ENCODE data around the gene DNAH2. TPM values are rescaled to one million over a fixed set of nuclear protein-coding genes. Genes with fewer than 3 reads are reported as not detected.

The DNAH2 gene
- total and polyA plus RNA-seq, 9 of the 15 experiments (the other 6 are each of a cell fraction or from before 2014, with no cell fraction given) = 0.03 TPM; not detected in 8

GRCh38 chr17:7853691-7854038, 136.1 kb downstream of the DNAH2 start:
- H3K36me3 ChIP-seq (ENCODE audit: control insufficient read depth, insufficient read depth, low read length) = peaks cover 44% of the 10 kb centered on the region; the same call in 2 of the 3 replicates
- ATAC-seq (no peak), FAIRE-seq (no peak), DNase-seq (ENCODE audit: extremely low read depth in 1 of 4, low spot score in 3 of 4) (no peak)
- no peaks in the 10 kb centered on the region for H3K9me3 ChIP-seq (replicated peaks; ENCODE audit: control insufficient read depth, insufficient read depth, low read depth, low read length)
- no TSS peak for BruUV-seq (replicated peaks)
- TF ChIP-seq ZBTB7A (IDR thresholded peaks at IDR 0.05; ENCODE audit: borderline replicate concordance, control insufficient read depth, low read depth, low read length) (0 out of 2 replicates have a peak, but pooled peaks have one; percentile 24), ZKSCAN1 (IDR thresholded peaks at IDR 0.05; ENCODE audit: low read depth, low read length) (no peak)
- in situ Hi-C loops (cut with MboI) = no loop called here
- H3K4me3 ChIP-seq = no peak overlapping the region
- H3K27ac ChIP-seq (ENCODE audit: extremely low read depth, low read depth, low read length) = no peak overlapping the region
- no peak overlapping the region for H3K9ac ChIP-seq (ENCODE audit: insufficient read depth in 1 of 2, low read depth in 2 of 2, low read length in 2 of 2)
- no peak overlapping the region for H3K4me2 ChIP-seq (ENCODE audit: insufficient read depth, low read length)
- no peak overlapping the region for H2AFZ ChIP-seq (ENCODE audit: low read depth, low read length)
- WGBS (ENCODE audit: insufficient coverage, low coverage, missing lambda C conversion rate) = 85% methylated on average over 5 of the region's 21 CpGs
- no peaks in the 10 kb centered on the region for H3K27me3 ChIP-seq (ENCODE audit: control insufficient read depth in 2 of 2, insufficient read depth in 2 of 2, low read length in 2 of 2)
- H3K4me1 ChIP-seq (replicated peaks in 1 of 2; ENCODE audit: control insufficient read depth in 2 of 2, insufficient read depth in 2 of 2, low read length in 2 of 2) = peaks cover 5 to 52% of the 10 kb centered on the region in 2 experiments; a peak in 4 of 5 replicates
- H3K9me1 ChIP-seq (ENCODE audit: control insufficient read depth, insufficient read depth, low read length) = no peaks in the 10 kb centered on the region
- peaks cover 8% of the 10 kb centered on the region; the same call in 2 of the 3 replicates for H3K79me2 ChIP-seq (ENCODE audit: control insufficient read depth, insufficient read depth, low read length)
- intact Hi-C loops (cut with micrococcal nuclease) = loop anchor here (10.0 kb wide), 1 partner anchor 109 kb away; no protein-coding TSS in a partner anchor
- POLR2A ChIA-PET = interaction anchor here (0.7 kb wide), 1 partner anchor 60 kb away, joined by 3 read pairs; no protein-coding TSS in a partner anchor
- CTCF ChIA-PET (ENCODE audit: low intra/inter-chr PET ratio) = no interaction called here
- H4K20me1 ChIP-seq (replicated peaks; ENCODE audit: control insufficient read depth, insufficient read depth, low read length) = no peaks in the 10 kb centered on the region

GRCh38 chr17:7854078-7854777, 136.7 kb downstream of the DNAH2 start:
- Histone ChIP-seq H2AFZ (ENCODE audit: low read depth, low read length) (no peak overlapping the region), H3K4me2 (ENCODE audit: insufficient read depth, low read length) (no peak overlapping the region), H3K9me3 (replicated peaks; ENCODE audit: control insufficient read depth, insufficient read depth, low read depth, low read length) (no peaks in the 10 kb centered on the region), H3K27me3 (ENCODE audit: control insufficient read depth in 2 of 2, insufficient read depth in 2 of 2, low read length in 2 of 2) (no peaks in the 10 kb centered on the region), H3K36me3 (ENCODE audit: control insufficient read depth, insufficient read depth, low read length) (peaks cover 44% of the 10 kb centered on the region; the same call in 2 of the 3 replicates), H4K20me1 (replicated peaks; ENCODE audit: control insufficient read depth, insufficient read depth, low read length) (no peaks in the 10 kb centered on the region), H3K4me3 (no peak overlapping the region), H3K4me1 (replicated peaks in 1 of 2; ENCODE audit: control insufficient read depth in 2 of 2, insufficient read depth in 2 of 2, low read length in 2 of 2) (peaks cover 10 to 55% of the 10 kb centered on the region in 2 experiments; a peak in 4 of 5 replicates), H3K27ac (ENCODE audit: extremely low read depth, low read depth, low read length) (no peak overlapping the region), H3K9ac (ENCODE audit: insufficient read depth in 1 of 2, low read depth in 2 of 2, low read length in 2 of 2) (no peak overlapping the region; a peak in 1 of 4 replicates), H3K9me1 (ENCODE audit: control insufficient read depth, insufficient read depth, low read length) (no peaks in the 10 kb centered on the region), H3K79me2 (ENCODE audit: control insufficient read depth, insufficient read depth, low read length) (peaks cover 12% of the 10 kb centered on the region)
- 83% methylated on average over 8 of the region's 31 CpGs for WGBS (ENCODE audit: insufficient coverage, low coverage, missing lambda C conversion rate)
- in situ Hi-C loops (cut with MboI) = no loop called here
- POLR2A ChIA-PET = no interaction called here
- DNase-seq (ENCODE audit: extremely low read depth in 1 of 4, low spot score in 3 of 4) = no peak
- no peak for ATAC-seq
- FAIRE-seq = no peak
- intact Hi-C loops (cut with micrococcal nuclease) = loop anchor here (10.0 kb wide), 1 partner anchor 109 kb away; no protein-coding TSS in a partner anchor
- CTCF ChIA-PET (ENCODE audit: low intra/inter-chr PET ratio) = no interaction called here
- no TSS peak for BruUV-seq (replicated peaks)
- no peak for TF ChIP-seq NBN (IDR thresholded peaks at IDR 0.05; ENCODE audit: low read depth)
- no peak for TF ChIP-seq ZNF695 (CRISPR knock-in tag; IDR thresholded peaks at IDR 0.05)
- TF ChIP-seq ZNF518B (CRISPR knock-in tag; IDR thresholded peaks at IDR 0.05) = no peak
- TF ChIP-seq POLR2G (IDR thresholded peaks at IDR 0.05; ENCODE audit: low read depth, low read length) = 0 out of 2 replicates have a peak, but pooled peaks have one; percentile 2

Measured in K562 (cell line).